ENCODE results near the gene MANSC1.

Gene MANSC1

GRCh38 chr12:12376646-12377448 is 26.8 kb upstream of the MANSC1 start:
- Mint-ChIP-seq H3K4me1 (ENCODE audit: low read depth) (peaks cover 32% of the 10 kb centered on the region), H3K4me3 (no peak overlapping the region), H3K36me3 (ENCODE audit: low read depth) (peaks cover 21% of the 10 kb centered on the region), H3K27ac (no peak overlapping the region), H3K27me3 (ENCODE audit: low read depth) (no peaks in the 10 kb centered on the region), H3K9me3 (peaks cover under 1% of the 10 kb centered on the region)

GRCh38 chr12:12372946-12373722 is 23.1 kb upstream of the MANSC1 start:
- peak overlapping the region; percentile 8 for H3K27ac Mint-ChIP-seq
- H3K9me3 Mint-ChIP-seq: no peaks in the 10 kb centered on the region
- H3K36me3 Mint-ChIP-seq (ENCODE audit: low read depth): peaks cover 21% of the 10 kb centered on the region
- H3K4me1 Mint-ChIP-seq (ENCODE audit: low read depth): peaks cover 19% of the 10 kb centered on the region
- no peaks in the 10 kb centered on the region for H3K27me3 Mint-ChIP-seq (ENCODE audit: low read depth)
- H3K4me3 Mint-ChIP-seq: no peak overlapping the region

GRCh38 chr12:12367482-12367998 is 17.5 kb upstream of the MANSC1 start:
- Mint-ChIP-seq H3K27ac (no peak overlapping the region), H3K27me3 (ENCODE audit: low read depth) (no peaks in the 10 kb centered on the region), H3K4me1 (ENCODE audit: low read depth) (peaks cover 31% of the 10 kb centered on the region), H3K4me3 (no peak overlapping the region), H3K36me3 (ENCODE audit: low read depth) (peaks cover 26% of the 10 kb centered on the region), H3K9me3 (no peaks in the 10 kb centered on the region)

GRCh38 chr12:12366701-12367481 is 16.8 kb upstream of the MANSC1 start:
- Mint-ChIP-seq H3K36me3 (ENCODE audit: low read depth) (peaks cover 29% of the 10 kb centered on the region), H3K9me3 (no peaks in the 10 kb centered on the region), H3K27me3 (ENCODE audit: low read depth) (no peaks in the 10 kb centered on the region)

GRCh38 chr12:12365931-12366431 is 15.9 kb upstream of the MANSC1 start:
- Mint-ChIP-seq H3K4me1 (ENCODE audit: low read depth) (peaks cover 40% of the 10 kb centered on the region), H3K27me3 (ENCODE audit: low read depth) (no peaks in the 10 kb centered on the region), H3K4me3 (no peak overlapping the region), H3K9me3 (no peaks in the 10 kb centered on the region), H3K36me3 (ENCODE audit: low read depth) (peaks cover 31% of the 10 kb centered on the region), H3K27ac (no peak overlapping the region)

More at GRCh38 chr12:12366701-12367481, 16.8 kb upstream of the MANSC1 start:
- H3K4me1 Mint-ChIP-seq (ENCODE audit: low read depth): peaks cover 34% of the 10 kb centered on the region
- H3K4me3 Mint-ChIP-seq: no peak overlapping the region
- H3K27ac Mint-ChIP-seq: no peak overlapping the region

GRCh38 chr12:12365446-12365802 is 15.4 kb upstream of the MANSC1 start:
- Mint-ChIP-seq H3K9me3 (no peaks in the 10 kb centered on the region), H3K27me3 (ENCODE audit: low read depth) (no peaks in the 10 kb centered on the region), H3K36me3 (ENCODE audit: low read depth) (peaks cover 31% of the 10 kb centered on the region), H3K4me3 (no peak overlapping the region), H3K27ac (no peak overlapping the region), H3K4me1 (ENCODE audit: low read depth) (peaks cover 40% of the 10 kb centered on the region)

GRCh38 chr12:12364787-12365445 is 14.9 kb upstream of the MANSC1 start:
- Mint-ChIP-seq H3K9me3 (no peaks in the 10 kb centered on the region), H3K4me1 (ENCODE audit: low read depth) (peaks cover 40% of the 10 kb centered on the region), H3K27me3 (ENCODE audit: low read depth) (no peaks in the 10 kb centered on the region), H3K36me3 (ENCODE audit: low read depth) (peaks cover 31% of the 10 kb centered on the region), H3K4me3 (no peak overlapping the region), H3K27ac (no peak overlapping the region)

GRCh38 chr12:12358528-12358927 is 8.5 kb upstream of the MANSC1 start:
- peaks cover 40% of the 10 kb centered on the region for H3K4me1 Mint-ChIP-seq (ENCODE audit: low read depth)
- peaks cover 10% of the 10 kb centered on the region for H3K36me3 Mint-ChIP-seq (ENCODE audit: low read depth)
- no peaks in the 10 kb centered on the region for H3K9me3 Mint-ChIP-seq
- no peaks in the 10 kb centered on the region for H3K27me3 Mint-ChIP-seq (ENCODE audit: low read depth)
- H3K27ac Mint-ChIP-seq: peak overlapping the region; percentile 99
- H3K4me3 Mint-ChIP-seq: peak overlapping the region; percentile 93

GRCh38 chr12:12357719-12358461 is 7.8 kb upstream of the MANSC1 start:
- H3K4me3 Mint-ChIP-seq: peak overlapping the region; percentile 93
- H3K9me3 Mint-ChIP-seq: no peaks in the 10 kb centered on the region
- peak overlapping the region; percentile 99 for H3K27ac Mint-ChIP-seq
- H3K36me3 Mint-ChIP-seq (ENCODE audit: low read depth): peaks cover 9% of the 10 kb centered on the region
- H3K4me1 Mint-ChIP-seq (ENCODE audit: low read depth): peaks cover 41% of the 10 kb centered on the region
- H3K27me3 Mint-ChIP-seq (ENCODE audit: low read depth): no peaks in the 10 kb centered on the region

- Mint-ChIP-seq H3K36me3 (ENCODE audit: low read depth) (peaks cover 9% of the 10 kb centered on the region), H3K4me3 (peak within 1 kb of the TSS; percentile 93), H3K27ac (peak within 1 kb of the TSS; percentile 99), H3K4me1 (ENCODE audit: low read depth) (peaks cover 40% of the 10 kb centered on the region), H3K27me3 (ENCODE audit: low read depth) (no peaks in the 10 kb centered on the region), H3K9me3 (no peaks in the 10 kb centered on the region)
These were observed 7.1 kb upstream of the MANSC1 start, which contains the start of gene BORCS5 for GRCh38 chr12:12356896-12357718. Gene BORCS5, plus strand, starts transcription at chr12:12357078. Its CDS starts 374 bp downstream, at chr12:12357452.

GRCh38 chr12:12356467-12356895 is 6.4 kb upstream of the MANSC1 start:
- Mint-ChIP-seq H3K27ac (peak overlapping the region; percentile 99), H3K4me3 (peak overlapping the region; percentile 93), H3K4me1 (ENCODE audit: low read depth) (peaks cover 35% of the 10 kb centered on the region), H3K27me3 (ENCODE audit: low read depth) (no peaks in the 10 kb centered on the region), H3K36me3 (ENCODE audit: low read depth) (peaks cover 4% of the 10 kb centered on the region), H3K9me3 (no peaks in the 10 kb centered on the region)

GRCh38 chr12:12353807-12354206 is 3.8 kb upstream of the MANSC1 start:
- Mint-ChIP-seq H3K27me3 (ENCODE audit: low read depth) (no peaks in the 10 kb centered on the region), H3K4me1 (ENCODE audit: low read depth) (peaks cover 42% of the 10 kb centered on the region), H3K27ac (no peak overlapping the region), H3K9me3 (no peaks in the 10 kb centered on the region), H3K36me3 (ENCODE audit: low read depth) (peaks cover 1% of the 10 kb centered on the region), H3K4me3 (no peak overlapping the region)

Data from T-helper 1 cell treated with Interleukin-12 subunit alpha and Interleukin-12 subunit beta and Interleukin-4 antibody, amounts not matched to agents 30 μg/mL and 1 μg/mL, for 36 hours (primary cell).